Natural killer cell (primary cell): ENCODE data around the gene CLEC2D. TPM values are rescaled to one million over a fixed set of nuclear protein-coding genes. Genes with fewer than 3 reads are reported as not detected.

Experiments used
- ATAC-seq, 3 donors: fragments of 150-1000 bp in 2 of 3; fragments of 200-7000 bp in 1 of 3; cut with Tn5 transposase; 1 replicate in 1 of 3; 2 replicates in 2 of 3; pipeline ENCODE4 v1.10.0; 2021; ENCODE audit warnings: mild to moderate bottlenecking in 2 of 3, moderate library complexity in 2 of 3
- DNase-seq, 2 donors: peaks; one replicate each; pipeline versions ENCODE4 v3.0.0 to v3.0.0-alpha.2; 2013 to 2021; ENCODE audit warnings: mixed read lengths in 1 of 2
- H3K27ac ChIP-seq: one replicate; pipeline ENCODE4 v1.5.1; 2013; ENCODE audit warnings: mild to moderate bottlenecking, low read length
- H3K27me3 ChIP-seq: one replicate; pipeline ENCODE4 v1.6.1; 2013; ENCODE audit warnings: low read length; ENCODE audit not compliant: control insufficient read depth, insufficient read depth
- H3K36me3 ChIP-seq: one replicate; pipeline ENCODE4 v1.6.1; 2013; ENCODE audit warnings: low read length; ENCODE audit not compliant: control insufficient read depth, insufficient read depth
- H3K4me1 ChIP-seq: one replicate; pipeline ENCODE4 v1.6.1; 2013; ENCODE audit warnings: low read length; ENCODE audit not compliant: control insufficient read depth, insufficient read depth
- H3K4me3 ChIP-seq: one replicate; pipeline ENCODE4 v1.5.1; 2013; ENCODE audit warnings: low read length
- H3K9me3 ChIP-seq: one replicate; pipeline ENCODE4 v1.6.1; 2013; ENCODE audit warnings: low read length; ENCODE audit not compliant: control insufficient read depth, insufficient read depth
- H3K27ac Mint-ChIP-seq, 2 donors: one replicate each; pipeline ENCODE4 v1.8.0; 2022; ENCODE audit warnings: mild to moderate bottlenecking in 2 of 2, mixed read lengths in 2 of 2, moderate library complexity in 1 of 2
- H3K27me3 Mint-ChIP-seq, 2 donors: one replicate each; pipeline ENCODE4 v1.8.0; 2022; ENCODE audit warnings: low read depth in 2 of 2, mixed read lengths in 2 of 2
- H3K36me3 Mint-ChIP-seq: one replicate; pipeline ENCODE4 v1.8.0; 2022; ENCODE audit warnings: mixed read lengths
- H3K4me1 Mint-ChIP-seq, 2 donors: one replicate each; pipeline ENCODE4 v1.8.0; 2022; ENCODE audit warnings: mixed read lengths in 2 of 2
- H3K4me3 Mint-ChIP-seq: one replicate; pipeline ENCODE4 v1.8.0; 2022; ENCODE audit warnings: mild to moderate bottlenecking, moderate library complexity, mixed read lengths
- H3K9me3 Mint-ChIP-seq, 2 donors: one replicate each; pipeline ENCODE4 v1.8.0; 2022; ENCODE audit warnings: mixed read lengths in 2 of 2
- CTCF ChIP-seq: fragments of 200-600 bp; IDR thresholded peaks from one replicate; pipeline ENCODE4 v1.8.0; 2022; ENCODE audit warnings: antibody characterized with exemption
- WGBS: methylation state at CpG from one replicate; pipeline ENCODE4 v1.1.7; 2013; ENCODE audit warnings: missing lambda C conversion rate; ENCODE audit not compliant: insufficient coverage; 5-methylcytosine and 5-hydroxymethylcytosine counted together
- intact Hi-C: fragments of 100-400 bp; cut with micrococcal nuclease; formaldehyde crosslinking; loops from one replicate; pipeline ENCODE4 v1.14.2; 2022
- total RNA-seq, 4 donors: library from RNA; stranded (reverse); fragments of 120-200 nt in 1 of 4; gene quantifications; one replicate each; pipeline versions ENCODE4 v1.2.3 to v1.2.4, GENCODE V29; 2013 to 2022

Gene CLEC2D
- total RNA-seq, 3 donors from 2014 or later (not counting 1 experiment from before 2014, with no cell fraction given) = 140 to 219 (median 209) TPM

GRCh38 chr12:9646794-9647781 lies 22.4 kb upstream of the CLEC2D start:
- Mint-ChIP-seq H3K9me3 (peaks cover 0 to 8% of the 10 kb centered on the region in 2 donors), H3K27me3 (no peaks in the 10 kb centered on the region), H3K36me3 (peaks cover 37% of the 10 kb centered on the region), H3K4me3 (peak overlapping the region; percentile 98), H3K4me1 (peaks cover 74 to 85% of the 10 kb centered on the region in 2 donors), H3K27ac (peak overlapping the region; percentile 89 to 94)
- Histone ChIP-seq H3K4me1 (peaks cover 29% of the 10 kb centered on the region), H3K9me3 (no peaks in the 10 kb centered on the region), H3K4me3 (peak overlapping the region; percentile 68), H3K27me3 (no peaks in the 10 kb centered on the region), H3K27ac (peak overlapping the region; percentile 90), H3K36me3 (no peaks in the 10 kb centered on the region)
- intact Hi-C loops = loop anchor here (5.0 to 10.0 kb wide), 6 partner anchors 55 to 745 kb away; partner anchors contain the start of genes CLEC2B, GABARAPL1, KLRD1 and KLRF1
- 20% methylated on average over 12 of the region's 13 CpGs for WGBS
- no peak for TF ChIP-seq CTCF
- ATAC-seq = peak; percentile 0
- DNase-seq = no peak

GRCh38 chr12:9647825-9648700 lies 21.4 kb upstream of the CLEC2D start:
- H3K4me1 Mint-ChIP-seq = peaks cover 72 to 82% of the 10 kb centered on the region in 2 donors
- intact Hi-C loops = loop anchor here (2.0 to 10.0 kb wide), 7 partner anchors 41 to 744 kb away; partner anchors contain the start of genes CLEC2B, GABARAPL1, KLRB1 and KLRD1
- H3K27me3 Mint-ChIP-seq = no peaks in the 10 kb centered on the region
- Histone ChIP-seq H3K36me3 (no peaks in the 10 kb centered on the region), H3K4me1 (peaks cover 20% of the 10 kb centered on the region), H3K27me3 (no peaks in the 10 kb centered on the region), H3K9me3 (no peaks in the 10 kb centered on the region), H3K4me3 (peak overlapping the region; percentile 68), H3K27ac (peak overlapping the region; percentile 90)
- H3K4me3 Mint-ChIP-seq = peak overlapping the region; percentile 98
- H3K9me3 Mint-ChIP-seq = peaks cover 0 to 8% of the 10 kb centered on the region in 2 donors
- peak; percentile 87 to 96 for DNase-seq
- peak overlapping the region; percentile 89 to 94 for H3K27ac Mint-ChIP-seq
- no peak for TF ChIP-seq CTCF
- peak; percentile 62 to 87 (median 77) for ATAC-seq
- WGBS = under 1% methylated on average over 55 of the region's 55 CpGs
- H3K36me3 Mint-ChIP-seq = peaks cover 38% of the 10 kb centered on the region

- Mint-ChIP-seq H3K27me3 (no peaks in the 10 kb centered on the region), H3K4me1 (peaks cover 72 to 82% of the 10 kb centered on the region in 2 donors), H3K9me3 (peaks cover 0 to 8% of the 10 kb centered on the region in 2 donors), H3K36me3 (peaks cover 47% of the 10 kb centered on the region), H3K27ac (peak overlapping the region; percentile 89 to 94), H3K4me3 (peak overlapping the region; percentile 98)
- peaks cover 4% of the 10 kb centered on the region for H3K36me3 ChIP-seq
- H3K4me3 ChIP-seq = peak overlapping the region; percentile 68
- DNase-seq = peak in 1 of 2 donors; percentile 60
- ATAC-seq = no peak
- H3K27me3 ChIP-seq = no peaks in the 10 kb centered on the region
- no peak for TF ChIP-seq CTCF
- H3K27ac ChIP-seq = peak overlapping the region; percentile 90
- no peaks in the 10 kb centered on the region for H3K9me3 ChIP-seq
- intact Hi-C loops = loop anchor here (2.0 to 10.0 kb wide), 7 partner anchors 42 to 743 kb away; partner anchors contain the start of genes CLEC2B, GABARAPL1, KLRB1 and KLRD1
- peaks cover 21% of the 10 kb centered on the region for H3K4me1 ChIP-seq
- under 1% methylated on average over 9 of the region's 13 CpGs for WGBS
Observed at GRCh38 chr12:9648701-9649531, 20.6 kb upstream of the CLEC2D start.
